ENCODE measurements around the gene MVB12A.

The MVB12A gene

GRCh38 chr19:17456127-17456526, 36.3 kb downstream of the MVB12A start:
- TF ChIP-seq, protein P1, sequence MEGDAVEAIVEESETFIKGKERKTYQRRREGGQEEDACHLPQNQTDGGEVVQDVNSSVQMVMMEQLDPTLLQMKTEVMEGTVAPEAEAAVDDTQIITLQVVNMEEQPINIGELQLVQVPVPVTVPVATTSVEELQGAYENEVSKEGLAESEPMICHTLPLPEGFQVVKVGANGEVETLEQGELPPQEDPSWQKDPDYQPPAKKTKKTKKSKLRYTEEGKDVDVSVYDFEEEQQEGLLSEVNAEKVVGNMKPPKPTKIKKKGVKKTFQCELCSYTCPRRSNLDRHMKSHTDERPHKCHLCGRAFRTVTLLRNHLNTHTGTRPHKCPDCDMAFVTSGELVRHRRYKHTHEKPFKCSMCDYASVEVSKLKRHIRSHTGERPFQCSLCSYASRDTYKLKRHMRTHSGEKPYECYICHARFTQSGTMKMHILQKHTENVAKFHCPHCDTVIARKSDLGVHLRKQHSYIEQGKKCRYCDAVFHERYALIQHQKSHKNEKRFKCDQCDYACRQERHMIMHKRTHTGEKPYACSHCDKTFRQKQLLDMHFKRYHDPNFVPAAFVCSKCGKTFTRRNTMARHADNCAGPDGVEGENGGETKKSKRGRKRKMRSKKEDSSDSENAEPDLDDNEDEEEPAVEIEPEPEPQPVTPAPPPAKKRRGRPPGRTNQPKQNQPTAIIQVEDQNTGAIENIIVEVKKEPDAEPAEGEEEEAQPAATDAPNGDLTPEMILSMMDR (IDR thresholded peaks at IDR 0.05; ENCODE audit: low read depth, low read length) = no peak
- no peak overlapping the region for H3K4me3 ChIP-seq (ENCODE audit: low read depth, low read length)

GRCh38 chr19:17457616-17458015, 37.8 kb downstream of the MVB12A start:
- H3K4me3 ChIP-seq (ENCODE audit: low read depth, low read length) = no peak overlapping the region
- TF ChIP-seq, protein P1 (IDR thresholded peaks at IDR 0.05; ENCODE audit: low read depth, low read length) = no peak

GRCh38 chr19:17458970-17459369, 39.1 kb downstream of the MVB12A start:
- H3K4me3 ChIP-seq (ENCODE audit: low read depth, low read length) = no peak overlapping the region
- TF ChIP-seq, protein P1 (IDR thresholded peaks at IDR 0.05; ENCODE audit: low read depth, low read length) = no peak

DNA sequence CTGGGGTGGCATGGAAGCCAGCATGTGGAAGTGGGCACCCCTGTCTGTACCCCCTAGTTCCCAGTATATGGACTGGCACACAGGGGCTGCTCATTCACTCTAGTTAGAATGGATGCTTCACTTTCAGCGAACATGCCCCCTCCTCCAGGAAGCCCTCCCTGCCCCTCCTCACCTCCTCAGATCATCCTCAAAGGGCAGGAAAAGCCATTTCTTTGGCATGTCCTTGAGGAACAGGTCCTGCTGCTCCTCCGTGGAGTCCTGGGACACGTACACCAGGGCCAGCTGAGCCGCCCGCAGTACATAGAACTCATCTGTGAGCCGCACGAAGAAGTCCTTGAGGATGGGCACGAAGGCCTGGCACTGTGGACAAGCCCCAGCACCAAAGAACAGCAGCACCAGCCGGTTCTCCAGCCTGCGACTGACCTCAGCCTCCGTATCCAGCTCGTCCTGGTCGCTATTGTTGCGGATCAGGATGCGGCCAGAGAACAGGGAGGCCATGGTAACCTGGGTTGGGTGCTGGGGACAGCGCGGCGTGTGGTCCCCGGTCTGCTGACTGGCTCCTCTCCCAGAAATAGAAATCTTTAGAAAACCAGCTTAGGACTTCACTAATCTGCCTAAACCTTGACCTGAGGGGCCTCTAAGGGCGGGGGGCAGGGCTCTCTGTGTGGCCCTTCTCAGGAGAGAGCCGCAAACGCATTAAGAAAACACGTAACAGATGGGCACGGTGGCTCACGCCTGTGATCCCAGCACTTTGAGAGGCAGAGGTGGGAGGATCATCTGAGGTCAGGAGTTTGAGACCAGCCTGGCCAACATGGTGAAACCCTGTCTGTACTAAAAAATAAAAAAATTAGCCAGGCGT, 40.8 kb downstream of the MVB12A start, which contains the start of gene NXNL1:
Gene NXNL1, minus strand, starts transcription at position 555 of the 859 bp plus-strand sequence. Its CDS starts 57 bp downstream, at position 498.
- TF ChIP-seq, protein P1 (IDR thresholded peaks at IDR 0.05; ENCODE audit: low read depth, low read length) = no peak
- no peak within 1 kb of the TSS for H3K4me3 ChIP-seq (ENCODE audit: low read depth, low read length)

GRCh38 chr19:17466487-17466850, 46.6 kb downstream of the MVB12A start:
- no peak overlapping the region for H3K4me3 ChIP-seq (ENCODE audit: low read depth, low read length)
- TF ChIP-seq, protein P1 (IDR thresholded peaks at IDR 0.05; ENCODE audit: low read depth, low read length) = no peak

GRCh38 chr19:17467471-17468301, 47.8 kb downstream of the MVB12A start:
- H3K4me3 ChIP-seq (ENCODE audit: low read depth, low read length) = no peak overlapping the region
- TF ChIP-seq, protein P1 (IDR thresholded peaks at IDR 0.05; ENCODE audit: low read depth, low read length) = no peak
